Stimulated activated CD4-positive, alpha-beta T cell treated with anti-CD3 and anti-CD28 coated beads, Interleukin-12 subunit alpha, Interleukin-12 subunit beta, amount 100 ng/mL, for 24 hours (primary cell): ENCODE results near the gene CTNNA2.
"Not testable (repeated sequence)": the region's sequence is repeated elsewhere in the genome, so short reads cannot be mapped to it uniquely, and the experiment has no call there.

ENCODE experiments used
- DNase-seq, 2 experiments: peaks; one replicate each; pipeline ENCODE4 v3.0.0-alpha.2; 2020; ENCODE audit warnings: low read depth in 2 of 2

Gene CTNNA2

DNA sequence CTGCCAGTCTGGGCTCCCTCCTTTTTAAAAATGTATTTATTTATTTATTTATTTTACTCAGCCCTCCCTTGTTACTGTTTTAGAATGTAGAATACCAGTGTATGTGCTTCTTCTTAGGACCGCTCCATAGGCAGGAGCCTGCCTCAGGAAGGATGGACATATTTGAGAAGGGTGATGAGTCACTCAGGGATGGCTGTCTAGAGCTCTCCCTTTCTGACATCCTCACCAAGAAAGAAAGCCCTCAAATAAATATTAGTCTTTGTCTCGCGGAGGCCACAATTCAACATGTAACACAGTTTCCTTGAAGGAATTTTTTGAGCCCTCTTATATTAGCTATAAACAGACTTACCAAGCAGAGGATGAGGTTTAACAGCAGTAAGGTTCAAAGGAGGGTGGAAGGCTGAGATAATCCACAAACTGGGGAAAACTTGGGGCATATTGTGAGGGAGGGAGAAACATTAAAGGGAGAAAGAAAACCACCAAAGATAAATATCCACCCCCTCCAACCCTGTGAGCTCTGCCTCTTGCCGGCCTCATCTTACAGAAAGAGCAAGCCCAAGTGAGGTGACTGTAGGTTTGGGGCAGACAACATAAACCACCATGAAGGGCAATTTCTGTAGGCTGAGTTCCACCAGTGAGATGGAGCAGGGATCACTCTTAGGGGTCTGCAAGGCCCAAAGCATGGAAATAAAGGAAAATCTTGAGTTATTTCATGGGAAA, 628.3 kb downstream of the CTNNA2 start:
- no peak for DNase-seq

DNA sequence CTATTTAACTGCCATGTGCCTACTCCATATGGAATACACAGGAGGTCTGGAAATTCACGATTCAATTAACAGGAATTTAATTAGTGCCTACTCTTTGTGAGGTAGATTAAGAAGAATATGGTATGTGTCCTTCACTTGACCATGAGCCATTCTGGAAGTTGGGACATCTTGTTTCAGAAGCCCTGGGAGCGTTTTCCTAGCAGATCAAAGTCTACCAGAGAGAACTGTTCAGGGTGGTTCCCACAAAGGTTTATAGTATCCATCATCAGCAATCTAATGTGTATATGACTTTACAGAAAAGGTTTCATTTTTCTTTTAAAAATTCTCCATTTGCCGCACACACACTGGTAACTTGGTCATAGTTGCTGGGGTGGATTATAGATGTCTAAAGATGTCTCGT, 632.6 kb downstream of the CTNNA2 start:
- no peak for DNase-seq

DNA sequence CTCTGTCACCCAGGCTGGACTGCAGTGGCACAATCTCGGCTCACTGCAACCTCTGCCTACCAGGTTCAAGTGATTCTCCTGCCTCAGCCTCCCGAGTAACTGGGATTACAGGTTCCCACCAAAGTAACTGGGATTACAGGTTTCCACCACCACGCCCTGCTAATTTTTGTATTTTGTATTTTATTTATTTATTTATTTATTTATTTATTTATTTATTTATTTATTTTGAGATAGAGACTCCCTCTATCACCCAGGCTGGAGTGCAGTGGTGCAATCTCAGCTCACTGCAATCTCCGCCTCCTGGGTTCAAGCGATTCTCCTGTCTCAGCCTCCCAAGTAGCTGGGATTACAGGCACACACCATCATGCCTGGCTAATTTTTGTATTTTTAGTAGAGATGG, 633.9 kb downstream of the CTNNA2 start:
- DNase-seq: not testable (repeated sequence)

DNA sequence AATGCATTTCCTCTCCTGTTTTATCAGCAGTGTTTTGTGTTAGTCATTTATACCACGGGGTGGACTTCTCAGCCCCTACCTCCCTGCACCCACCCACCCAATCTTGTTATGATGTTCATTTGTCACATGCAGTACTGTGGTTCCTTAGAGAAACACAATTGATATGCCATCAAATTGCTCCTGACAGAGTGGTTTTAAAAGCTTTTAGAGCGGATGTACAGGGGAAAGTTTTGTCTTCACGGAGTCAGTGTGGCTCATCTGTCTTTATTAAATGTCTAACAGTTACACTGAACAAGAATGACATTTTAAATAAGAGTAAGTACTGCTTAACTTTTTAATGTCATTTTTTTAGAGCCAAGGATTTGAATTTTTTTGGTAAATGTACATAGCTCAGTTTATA, 634.8 kb downstream of the CTNNA2 start:
- DNase-seq: no peak

DNA sequence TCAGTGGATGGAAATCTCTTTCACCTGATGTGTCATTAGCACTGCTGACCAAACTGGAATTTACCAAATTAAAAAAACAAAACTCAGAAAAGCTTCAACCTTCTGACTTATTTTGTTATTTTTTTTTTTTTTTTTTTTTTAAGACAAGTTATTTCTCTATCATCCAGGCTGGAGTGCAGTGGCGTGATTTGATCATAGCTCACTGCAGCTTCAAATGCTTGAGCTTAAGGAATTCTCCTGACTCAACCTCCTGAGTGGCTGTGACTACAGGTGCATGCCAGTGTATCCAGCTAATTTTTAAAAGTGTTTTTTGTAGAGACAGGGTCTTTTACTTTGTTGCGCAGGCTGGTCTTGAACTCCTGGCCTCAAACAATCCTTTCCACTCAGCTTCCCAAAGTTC, 636.1 kb downstream of the CTNNA2 start:
- no peak for DNase-seq

DNA sequence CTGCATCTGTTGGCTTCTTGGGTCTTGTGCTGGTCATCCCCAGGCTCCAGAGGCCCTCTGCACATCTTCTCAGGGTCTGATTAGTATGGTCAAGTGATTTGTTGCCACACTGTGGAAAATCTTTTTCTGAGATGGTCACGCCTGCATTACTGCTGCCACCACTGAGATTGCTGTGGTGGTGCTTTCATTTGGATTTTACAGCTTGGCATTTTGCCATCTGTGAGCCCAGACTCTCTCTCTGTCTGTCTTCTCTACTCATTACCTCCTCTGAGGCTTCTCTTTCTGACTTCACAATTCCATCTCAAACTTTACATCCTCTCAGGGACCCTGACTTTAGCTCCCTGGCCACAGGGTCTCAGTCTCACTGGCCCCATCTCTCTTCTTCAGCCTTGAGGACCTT, 637.1 kb downstream of the CTNNA2 start:
- DNase-seq: no peak

DNA sequence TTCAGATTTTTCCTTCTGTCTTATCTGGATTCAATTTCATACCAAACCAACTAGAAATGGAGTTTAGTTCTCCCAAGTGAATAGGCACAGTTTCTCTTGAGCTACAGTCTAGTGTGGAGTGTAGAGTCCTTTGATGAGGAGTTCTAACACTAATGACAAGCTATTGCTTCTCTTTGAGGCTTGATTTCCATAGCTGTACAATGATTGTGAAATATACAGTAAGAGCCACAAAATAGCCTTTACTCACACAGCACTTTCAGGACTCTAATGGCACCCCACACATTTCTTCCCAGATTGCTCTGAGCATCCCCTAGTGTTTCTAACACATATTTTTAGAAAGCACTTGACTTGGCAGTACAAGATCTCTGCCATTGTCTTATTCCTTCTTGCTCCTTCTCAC, 638.4 kb downstream of the CTNNA2 start:
- DNase-seq: no peak

DNA sequence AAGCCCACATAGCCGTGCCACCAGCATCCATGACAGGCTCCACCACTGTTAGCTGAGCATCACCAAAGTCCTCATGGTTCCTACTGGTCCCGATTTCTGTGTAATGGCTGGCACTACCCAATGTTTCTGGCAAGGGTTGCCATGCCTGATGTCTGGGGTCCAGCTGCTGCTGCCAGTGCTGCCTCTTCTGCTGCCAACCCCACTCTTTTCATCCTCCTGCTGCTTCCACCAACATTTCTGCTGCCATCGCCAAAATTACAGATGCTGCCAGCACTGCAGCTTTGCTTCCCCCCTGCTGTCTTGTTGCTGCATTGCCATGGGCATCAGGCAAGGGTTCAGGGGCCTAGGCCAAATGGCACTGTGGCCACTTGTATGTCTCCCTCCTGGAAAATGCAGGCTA, 638.8 kb downstream of the CTNNA2 start:
- DNase-seq: no peak

DNA sequence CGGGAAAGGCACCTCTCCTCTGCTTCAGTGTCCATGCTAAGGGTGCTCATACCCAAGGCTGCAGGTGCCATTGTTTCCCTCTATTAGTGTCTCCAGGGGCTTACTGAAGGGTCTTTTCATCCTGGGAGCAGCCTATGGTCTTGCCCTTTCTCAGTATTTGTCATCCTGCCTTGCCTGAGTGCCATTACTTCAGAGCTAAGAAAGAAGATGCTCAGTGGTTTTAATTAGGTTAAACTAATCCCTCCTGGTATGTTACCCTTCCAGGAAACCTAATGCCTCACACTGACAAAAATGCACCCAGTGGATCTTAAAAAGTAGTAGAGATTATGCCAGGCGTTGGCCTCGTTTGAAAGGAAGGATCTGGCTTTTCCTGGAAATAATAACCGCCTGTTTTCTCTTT, 640.3 kb downstream of the CTNNA2 start:
- no peak for DNase-seq

DNA sequence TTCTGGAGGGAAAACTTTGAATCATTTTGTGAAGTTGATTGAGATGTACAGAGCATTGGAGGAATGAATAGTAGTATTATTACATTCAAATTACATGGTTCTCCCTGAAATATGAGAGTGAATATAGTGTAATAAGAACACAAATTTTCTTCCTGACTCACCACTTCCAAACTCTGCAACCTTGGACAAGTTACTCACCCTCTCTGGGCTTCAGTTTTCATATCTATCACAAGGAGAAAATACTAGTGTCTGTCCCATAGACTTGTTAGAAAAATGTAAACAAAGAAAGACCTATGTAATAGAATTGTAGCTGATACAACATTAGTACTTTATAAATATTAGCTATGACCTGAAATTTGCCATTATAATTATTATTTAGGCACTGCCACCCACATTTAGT, 640.9 kb downstream of the CTNNA2 start:
- DNase-seq: no peak

DNA sequence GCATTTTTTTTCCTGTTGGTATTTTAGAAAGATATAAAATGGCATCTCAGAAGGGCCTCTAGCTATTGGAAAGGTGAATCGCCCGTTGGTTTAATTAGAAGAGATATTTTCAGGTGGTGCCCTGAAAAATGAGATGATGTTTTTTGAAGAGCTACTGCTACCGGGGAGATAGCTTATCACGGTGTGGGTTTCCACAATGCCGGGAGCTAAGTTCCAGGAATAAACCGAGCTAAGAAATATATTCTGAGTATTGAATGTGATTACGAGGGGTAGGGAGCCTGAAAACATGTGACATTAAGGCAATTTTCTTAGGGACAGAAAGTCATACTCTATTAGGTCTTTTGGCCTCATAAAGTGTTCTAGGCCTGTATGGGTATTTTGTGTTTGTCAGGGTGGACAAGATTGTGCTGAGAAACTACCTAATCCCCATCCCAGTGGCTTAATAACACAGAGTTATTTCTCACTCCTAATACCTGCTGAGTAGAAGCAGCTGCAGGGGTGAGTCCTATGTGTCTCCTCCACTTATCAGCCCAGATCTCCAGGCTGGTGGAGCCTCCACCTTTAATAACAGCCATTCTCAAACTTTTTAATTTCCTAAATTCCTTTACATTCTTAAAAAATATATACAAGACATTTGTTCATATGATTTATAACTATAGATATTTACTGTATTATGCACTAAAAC, 641.5 kb downstream of the CTNNA2 start:
- no peak for DNase-seq

DNA sequence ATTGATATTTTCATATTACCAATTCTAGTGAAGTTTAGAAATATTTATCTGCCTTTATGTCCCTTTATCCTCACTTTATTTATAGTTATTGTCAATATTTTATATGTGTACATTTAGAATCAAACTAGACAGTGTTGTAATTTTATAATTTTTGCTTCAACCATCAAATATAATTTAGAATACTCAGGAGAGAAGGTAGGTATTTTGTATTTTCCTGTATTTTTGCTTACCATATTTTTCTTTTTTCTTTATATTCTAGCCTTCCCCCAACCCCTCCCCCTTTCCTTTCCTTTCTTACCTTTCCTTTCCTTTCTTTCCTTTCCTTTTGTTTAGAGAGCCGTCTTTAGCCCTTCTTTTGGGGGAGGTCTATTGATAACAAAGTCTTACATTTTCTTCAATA, 651.5 kb downstream of the CTNNA2 start:
- DNase-seq: no peak

DNA sequence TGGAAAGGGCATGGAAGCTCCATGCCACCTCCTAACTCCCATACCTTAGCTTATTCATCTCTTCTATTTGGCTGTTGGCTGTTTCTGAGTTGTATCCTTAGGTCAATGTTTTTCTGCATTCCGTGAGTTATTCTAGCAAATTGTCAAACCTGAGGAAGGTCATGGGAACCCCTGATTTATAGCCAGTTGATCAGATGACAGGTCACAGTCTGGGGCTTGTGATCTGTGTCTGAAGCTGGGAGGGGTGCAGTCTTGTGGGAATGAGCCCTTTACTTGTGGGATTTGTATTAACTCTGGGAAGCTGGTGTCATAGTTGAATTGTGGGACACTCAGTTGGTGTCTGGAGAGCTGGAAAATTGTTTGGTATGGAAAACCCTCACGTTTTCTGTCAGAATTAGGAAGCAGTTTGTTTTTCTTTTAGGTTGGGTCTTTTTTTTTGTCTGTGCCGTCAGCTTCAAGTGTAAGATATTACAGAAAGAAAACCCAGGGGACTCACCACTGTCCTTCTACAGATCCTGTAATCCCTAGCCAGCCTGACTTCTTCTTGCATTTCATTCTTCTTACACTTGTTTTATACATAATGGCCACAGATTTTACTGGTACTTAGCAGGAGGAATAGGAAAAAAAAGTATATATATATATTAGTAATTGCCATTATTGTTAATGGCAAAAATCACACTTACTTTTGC, 653.8 kb downstream of the CTNNA2 start:
- DNase-seq: no peak

DNA sequence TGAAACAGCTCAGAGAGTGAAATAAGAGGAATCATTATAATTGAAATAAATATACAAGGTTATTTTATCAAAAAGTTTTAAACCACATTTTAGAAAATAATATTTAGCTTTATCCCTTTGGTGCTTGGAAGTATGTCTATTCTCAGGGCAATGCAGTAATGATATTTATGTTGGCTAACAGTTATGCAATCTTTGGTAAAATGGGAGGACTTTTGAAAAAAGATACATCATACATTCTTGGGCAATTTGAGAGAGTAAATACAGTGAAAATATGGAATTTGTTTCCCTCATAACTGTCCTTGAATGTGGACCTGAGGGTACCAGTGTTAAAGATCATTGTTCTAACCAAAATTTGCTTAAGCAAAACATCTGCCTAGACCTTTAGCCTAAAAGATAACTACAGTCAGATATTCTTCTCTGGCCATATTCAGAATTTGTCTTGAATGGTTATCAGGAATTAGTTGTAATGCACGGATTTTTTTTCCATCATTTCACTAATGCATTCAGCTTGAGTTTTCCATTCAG, 654.5 kb downstream of the CTNNA2 start:
- no peak for DNase-seq

DNA sequence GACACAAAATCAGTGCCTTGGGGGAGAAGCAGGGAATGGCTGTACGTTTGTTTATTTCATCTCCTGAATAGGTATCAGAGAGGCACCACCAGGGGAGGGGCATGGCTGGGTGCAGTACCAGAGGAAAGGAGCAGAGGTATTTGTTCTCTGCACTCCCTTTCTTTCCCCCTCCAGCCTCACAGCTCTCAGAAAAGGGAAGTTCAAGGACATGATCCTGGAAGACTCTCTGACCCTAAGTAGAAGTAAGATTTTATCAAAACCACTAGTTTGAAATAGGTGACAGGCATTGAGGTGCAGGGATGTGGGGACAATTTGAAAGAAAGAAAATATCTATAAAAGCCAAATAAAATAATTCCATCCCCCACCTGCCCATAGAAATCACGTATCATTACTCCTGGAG, 655.2 kb downstream of the CTNNA2 start:
- no peak for DNase-seq

DNA sequence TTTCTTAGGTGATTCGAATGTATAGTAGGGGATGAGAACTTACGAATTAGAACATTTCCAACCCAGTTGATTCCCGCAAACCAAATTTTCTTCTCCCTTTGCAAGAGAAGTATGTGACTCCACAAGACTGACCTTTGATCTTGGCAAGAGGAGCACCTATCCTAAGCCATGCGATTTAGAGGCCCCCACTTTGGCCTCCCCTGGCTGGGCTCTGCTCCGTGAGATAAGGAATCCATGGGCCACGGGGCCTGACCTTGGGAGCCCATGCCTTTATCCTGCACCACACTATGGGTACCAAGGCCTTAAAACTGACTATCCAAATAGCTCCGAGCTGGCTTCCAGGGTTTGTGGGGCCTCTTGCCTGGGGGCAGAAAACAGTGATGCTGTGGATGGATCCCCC, 656.0 kb downstream of the CTNNA2 start:
- DNase-seq: no peak

DNA sequence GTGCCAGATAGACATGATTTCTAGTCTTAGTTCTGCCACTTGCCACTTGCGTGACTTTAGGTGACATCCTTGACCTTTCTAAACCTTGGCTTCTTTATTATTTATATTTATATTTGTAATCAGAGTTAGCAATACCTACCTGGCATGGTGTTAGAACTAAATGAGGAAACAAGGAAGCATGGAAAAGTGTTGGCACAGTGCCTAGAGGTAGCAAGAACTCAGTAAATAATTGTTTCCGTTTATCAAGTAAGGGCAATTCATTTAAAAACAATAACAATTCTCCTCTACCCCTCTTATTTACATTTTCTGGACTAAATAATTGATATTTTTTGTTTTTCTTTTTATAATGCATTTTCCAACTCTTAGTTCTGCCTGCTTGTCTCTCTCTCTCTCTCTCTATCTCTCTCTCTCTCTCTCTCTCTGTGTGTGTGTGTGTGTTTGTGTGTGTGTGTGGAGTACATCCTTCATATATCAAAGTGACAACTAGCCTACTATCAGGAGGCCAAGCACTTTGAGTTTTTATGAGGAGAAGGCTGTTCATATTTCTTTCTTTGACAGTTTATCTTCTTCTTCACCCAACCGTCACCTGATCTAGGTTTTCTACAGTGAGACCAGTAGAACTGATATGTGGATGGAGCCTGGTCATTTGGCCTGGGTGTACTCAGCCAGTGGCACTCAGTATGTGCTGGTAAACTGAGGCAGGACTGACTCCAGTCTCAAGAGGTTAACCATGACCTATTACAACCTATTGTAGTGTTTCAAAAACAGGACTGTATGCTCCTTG, 657.2 kb downstream of the CTNNA2 start:
- no peak for DNase-seq

DNA sequence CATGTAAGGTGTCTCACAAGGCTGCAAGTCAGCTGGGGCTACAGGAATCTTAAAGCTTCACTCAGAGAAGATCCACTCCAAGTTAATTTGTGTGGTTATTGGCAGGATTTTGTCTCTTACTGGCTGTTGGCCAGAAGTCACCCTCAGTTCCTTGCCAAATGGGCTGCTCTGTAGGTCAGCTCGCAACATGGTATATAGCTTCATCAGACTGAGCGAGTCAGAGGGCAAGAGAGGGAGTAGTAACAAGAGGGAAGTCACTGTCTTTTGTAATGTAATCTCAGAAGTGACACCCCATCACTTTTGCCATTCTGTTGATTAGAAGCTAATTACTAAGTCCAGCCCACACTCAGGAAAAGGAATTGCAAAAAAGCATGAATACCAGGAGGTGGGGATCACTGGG, 672.2 kb downstream of the CTNNA2 start:
- no peak for DNase-seq

DNA sequence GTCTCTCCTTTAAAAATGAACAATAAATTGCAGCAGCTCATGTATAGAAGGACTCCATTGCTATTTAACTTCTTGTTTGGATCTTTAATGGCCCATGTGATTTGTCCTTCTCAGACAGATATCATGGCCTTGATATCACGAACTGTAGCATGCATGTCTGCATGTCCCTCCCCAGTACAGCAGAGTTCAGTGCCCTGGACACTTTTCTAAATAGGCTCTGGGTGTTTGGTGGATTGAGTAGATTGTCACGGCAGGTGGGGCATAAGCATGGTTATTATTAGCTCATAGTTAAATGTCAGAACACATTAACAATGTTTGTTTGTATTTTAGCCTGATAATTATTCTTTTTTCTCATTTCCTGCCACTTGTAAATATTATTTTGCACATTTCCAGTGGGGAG, 673.4 kb downstream of the CTNNA2 start:
- DNase-seq: no peak

DNA sequence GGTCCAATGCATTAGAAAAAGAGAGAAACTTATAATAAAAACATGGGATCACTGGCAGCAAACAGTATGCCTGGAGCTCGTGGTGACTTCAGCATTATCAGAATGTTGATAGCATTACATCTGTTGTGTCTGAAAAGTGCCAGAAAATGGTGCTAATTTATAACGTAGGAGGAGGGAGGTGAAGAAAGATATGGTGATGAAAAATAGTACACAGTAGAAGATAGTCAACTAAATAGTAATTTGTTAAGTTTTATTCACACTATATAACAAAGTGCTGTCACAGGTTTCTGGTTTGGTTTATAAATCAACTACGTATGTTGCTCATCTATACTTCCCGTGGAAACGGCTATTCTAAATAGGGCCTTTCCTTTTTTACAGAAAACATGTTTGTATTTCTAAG, 674.3 kb downstream of the CTNNA2 start:
- no peak for DNase-seq

DNA sequence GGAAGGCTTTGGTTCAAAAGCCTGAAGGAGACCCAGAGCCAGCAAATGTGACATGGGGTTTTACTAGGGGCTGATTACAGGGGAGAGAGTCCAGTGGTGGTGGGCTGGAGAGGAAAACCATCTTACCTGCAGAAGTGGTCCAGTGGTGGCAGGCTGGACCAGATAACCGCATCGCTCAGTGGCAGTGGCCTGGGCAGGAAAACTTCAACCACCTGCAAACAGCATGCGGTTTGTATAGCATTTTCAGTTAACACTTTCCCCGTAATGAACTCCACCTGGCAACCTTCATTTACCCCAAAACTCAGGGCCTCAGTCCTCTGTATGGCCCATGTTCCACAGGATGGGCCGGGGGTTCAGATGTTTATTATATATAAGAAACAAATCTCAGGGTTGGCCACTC, 677.3 kb downstream of the CTNNA2 start:
- DNase-seq: no peak

DNA sequence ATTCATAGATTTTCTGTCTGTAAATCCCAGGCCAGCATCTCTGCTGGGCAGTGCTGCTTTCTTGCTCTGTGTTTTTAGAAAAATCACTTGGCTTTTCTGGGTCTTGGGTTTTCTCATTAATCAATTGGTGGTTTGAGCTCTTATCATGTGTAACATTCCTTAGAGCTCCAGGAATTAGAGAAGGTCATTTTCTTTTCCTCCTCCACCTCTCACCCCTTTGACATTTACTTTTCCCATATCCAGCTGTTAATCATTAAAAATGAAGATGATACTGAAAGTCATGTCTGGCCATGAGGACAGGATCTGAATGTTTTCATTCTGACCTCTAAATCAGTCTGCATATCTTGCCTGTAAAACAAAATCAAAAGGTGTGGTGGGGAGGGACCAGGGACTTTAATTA, 680.7 kb downstream of the CTNNA2 start:
- no peak for DNase-seq
